ENCODE measurements around the gene RAB4A.

Gene RAB4A

DNA sequence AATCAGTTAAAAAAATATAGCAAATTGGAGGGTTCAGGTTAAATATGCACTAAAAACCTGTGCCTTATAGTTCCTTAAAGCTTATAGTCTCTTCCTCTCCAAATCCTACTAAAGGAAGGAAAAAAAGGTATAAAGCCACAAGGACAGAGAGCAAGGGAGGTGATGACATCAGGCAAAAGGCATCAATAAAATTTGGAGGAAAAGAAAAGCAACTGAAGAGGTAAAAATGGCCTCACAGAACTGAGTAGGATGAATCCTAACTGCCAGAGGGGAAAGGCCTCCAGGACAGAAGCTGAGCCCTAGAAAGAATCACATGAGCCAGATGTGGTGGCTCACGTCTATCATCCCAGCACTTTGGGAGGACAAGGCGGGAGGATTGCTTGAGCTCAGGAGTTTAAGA, 63.8 kb downstream of the RAB4A start:
- no peak overlapping the region for H3K4me3 ChIP-seq
- TF ChIP-seq, protein P1, sequence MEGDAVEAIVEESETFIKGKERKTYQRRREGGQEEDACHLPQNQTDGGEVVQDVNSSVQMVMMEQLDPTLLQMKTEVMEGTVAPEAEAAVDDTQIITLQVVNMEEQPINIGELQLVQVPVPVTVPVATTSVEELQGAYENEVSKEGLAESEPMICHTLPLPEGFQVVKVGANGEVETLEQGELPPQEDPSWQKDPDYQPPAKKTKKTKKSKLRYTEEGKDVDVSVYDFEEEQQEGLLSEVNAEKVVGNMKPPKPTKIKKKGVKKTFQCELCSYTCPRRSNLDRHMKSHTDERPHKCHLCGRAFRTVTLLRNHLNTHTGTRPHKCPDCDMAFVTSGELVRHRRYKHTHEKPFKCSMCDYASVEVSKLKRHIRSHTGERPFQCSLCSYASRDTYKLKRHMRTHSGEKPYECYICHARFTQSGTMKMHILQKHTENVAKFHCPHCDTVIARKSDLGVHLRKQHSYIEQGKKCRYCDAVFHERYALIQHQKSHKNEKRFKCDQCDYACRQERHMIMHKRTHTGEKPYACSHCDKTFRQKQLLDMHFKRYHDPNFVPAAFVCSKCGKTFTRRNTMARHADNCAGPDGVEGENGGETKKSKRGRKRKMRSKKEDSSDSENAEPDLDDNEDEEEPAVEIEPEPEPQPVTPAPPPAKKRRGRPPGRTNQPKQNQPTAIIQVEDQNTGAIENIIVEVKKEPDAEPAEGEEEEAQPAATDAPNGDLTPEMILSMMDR (IDR thresholded peaks at IDR 0.05) = no peak
- DNase-seq (ENCODE audit: low spot score) = no peak
- no peak overlapping the region for H3K27ac ChIP-seq

DNA sequence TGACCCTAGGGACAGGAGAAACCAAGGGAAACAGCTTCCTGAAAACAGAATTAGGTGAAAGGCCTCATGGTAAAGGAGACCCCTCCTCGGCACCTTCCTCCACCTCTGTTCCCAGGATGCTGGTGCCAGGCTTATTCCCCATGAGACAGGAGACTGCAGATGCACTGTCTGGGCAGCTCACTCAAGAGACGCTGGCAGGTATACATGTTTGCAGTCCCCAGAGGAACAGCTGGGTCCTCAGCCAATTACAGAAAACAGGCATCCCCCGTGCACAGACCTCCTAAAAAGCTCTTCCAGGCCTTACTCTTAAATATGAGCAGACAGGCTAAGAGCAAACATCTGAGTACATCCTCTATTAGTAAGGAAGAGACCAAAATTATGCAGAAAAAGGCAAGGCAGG, 65.4 kb downstream of the RAB4A start:
- TF ChIP-seq, protein P1 (IDR thresholded peaks at IDR 0.05) = no peak
- Histone ChIP-seq H3K4me3 (no peak overlapping the region), H3K27ac (no peak overlapping the region)
- DNase-seq (ENCODE audit: low spot score) = no peak

DNA sequence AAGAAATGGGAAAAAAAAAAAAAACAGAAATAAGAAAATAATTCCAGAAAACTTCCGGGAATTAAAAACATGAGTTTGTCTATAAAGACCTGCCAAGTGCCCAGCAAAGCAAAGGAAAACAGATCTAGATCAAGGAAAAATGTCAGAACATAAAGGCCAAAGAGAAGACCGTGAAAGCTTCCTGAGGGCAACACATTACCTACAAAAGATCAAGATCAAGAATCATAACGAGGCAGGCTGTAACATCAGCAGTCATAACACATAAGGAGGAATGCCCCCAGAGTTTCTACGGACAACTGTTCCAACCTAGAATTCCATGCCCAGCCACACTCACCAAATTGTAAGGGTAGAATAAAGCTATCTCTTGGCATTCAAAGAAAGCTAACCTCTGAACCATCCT, 68.2 kb downstream of the RAB4A start:
- no peak for DNase-seq (ENCODE audit: low spot score)
- Histone ChIP-seq H3K4me3 (no peak overlapping the region), H3K27ac (no peak overlapping the region)
- TF ChIP-seq, protein P1 (IDR thresholded peaks at IDR 0.05) = no peak

GRCh38 chr1:229339520-229339919, 68.6 kb downstream of the RAB4A start:
- TF ChIP-seq, protein P1 (IDR thresholded peaks at IDR 0.05) = no peak
- no peak for DNase-seq (ENCODE audit: low spot score)
- Histone ChIP-seq H3K4me3 (no peak overlapping the region), H3K27ac (no peak overlapping the region)

GRCh38 chr1:229340496-229340895, 69.6 kb downstream of the RAB4A start:
- Histone ChIP-seq H3K27ac (no peak overlapping the region), H3K4me3 (no peak overlapping the region)
- TF ChIP-seq, protein P1 (IDR thresholded peaks at IDR 0.05) = no peak
- DNase-seq (ENCODE audit: low spot score) = no peak

GRCh38 chr1:229341774-229342655, 71.1 kb downstream of the RAB4A start:
- peak overlapping the region; percentile 88 for H3K4me3 ChIP-seq
- TF ChIP-seq, protein P1 (IDR thresholded peaks at IDR 0.05) = no peak

More at GRCh38 chr1:229341774-229342655, 71.1 kb downstream of the RAB4A start:
- peak; percentile 84 for DNase-seq (ENCODE audit: low spot score)
- peak overlapping the region; percentile 70 to 96 for H3K27ac ChIP-seq

All from coronary artery (tissue), 2 donors.